ENCODE results near the gene CD164L2.
A peak's percentile ranks its signal among the peaks of the same experiment; 100 is the strongest.

Gene CD164L2

GRCh38 chr1:27400963-27401341 is 17.8 kb upstream of the CD164L2 start:
- no peak overlapping the region for H3K27ac ChIP-seq
- H3K9me3 ChIP-seq (ENCODE audit: low read depth, low read length) = no peaks in the 10 kb centered on the region
- no peak overlapping the region for H3K9ac ChIP-seq (ENCODE audit: insufficient read length)
- DNase-seq (ENCODE audit: low read depth, low spot score) = no peak
- H3K36me3 ChIP-seq (ENCODE audit: insufficient read depth, low read length) = no peaks in the 10 kb centered on the region
- no peak overlapping the region for H3K4me3 ChIP-seq
- TF ChIP-seq POLR2AphosphoS5 (IDR thresholded peaks at IDR 0.05; ENCODE audit: borderline replicate concordance, low read depth, low read length) (no peak), EZH2 (IDR thresholded peaks at IDR 0.05) (no peak), FOXP2 (optimal IDR thresholded peaks at IDR 0.05; ENCODE audit: control extremely low read depth, extremely low read length, insufficient read depth) (no peak)

GRCh38 chr1:27400082-27400962 is 17.2 kb upstream of the CD164L2 start:
- Histone ChIP-seq H3K9ac (ENCODE audit: insufficient read length) (no peak overlapping the region), H3K36me3 (ENCODE audit: insufficient read depth, low read length) (no peaks in the 10 kb centered on the region), H3K9me3 (ENCODE audit: low read depth, low read length) (no peaks in the 10 kb centered on the region), H3K27ac (no peak overlapping the region), H3K4me3 (no peak overlapping the region)
- TF ChIP-seq EZH2 (IDR thresholded peaks at IDR 0.05) = no peak
- TF ChIP-seq FOXP2 (optimal IDR thresholded peaks at IDR 0.05; ENCODE audit: control extremely low read depth, extremely low read length, insufficient read depth) = no peak
- peak; percentile 11; the same call in 1 of the 2 replicates for TF ChIP-seq POLR2AphosphoS5 (IDR thresholded peaks at IDR 0.05; ENCODE audit: borderline replicate concordance, low read depth, low read length)
- no peak for DNase-seq (ENCODE audit: low read depth, low spot score)

- Histone ChIP-seq H3K9me3 (ENCODE audit: low read depth, low read length) (no peaks in the 10 kb centered on the region), H3K4me3 (no peak overlapping the region), H3K36me3 (ENCODE audit: insufficient read depth, low read length) (no peaks in the 10 kb centered on the region), H3K9ac (ENCODE audit: insufficient read length) (no peak overlapping the region), H3K27ac (peak overlapping the region; percentile 74)
- TF ChIP-seq POLR2AphosphoS5 (IDR thresholded peaks at IDR 0.05; ENCODE audit: borderline replicate concordance, low read depth, low read length) (no peak), FOXP2 (optimal IDR thresholded peaks at IDR 0.05; ENCODE audit: control extremely low read depth, extremely low read length, insufficient read depth) (no peak), EZH2 (IDR thresholded peaks at IDR 0.05) (no peak)
- no peak for DNase-seq (ENCODE audit: low read depth, low spot score)
Observed at GRCh38 chr1:27399251-27400025, 16.3 kb upstream of the CD164L2 start.

- no peak for DNase-seq (ENCODE audit: low read depth, low spot score)
- peak overlapping the region; percentile 74 for H3K27ac ChIP-seq
- TF ChIP-seq EZH2 (IDR thresholded peaks at IDR 0.05) (no peak), POLR2AphosphoS5 (IDR thresholded peaks at IDR 0.05; ENCODE audit: borderline replicate concordance, low read depth, low read length) (no peak), FOXP2 (optimal IDR thresholded peaks at IDR 0.05; ENCODE audit: control extremely low read depth, extremely low read length, insufficient read depth) (no peak)
- no peaks in the 10 kb centered on the region for H3K36me3 ChIP-seq (ENCODE audit: insufficient read depth, low read length)
- no peak overlapping the region for H3K9ac ChIP-seq (ENCODE audit: insufficient read length)
- no peaks in the 10 kb centered on the region for H3K9me3 ChIP-seq (ENCODE audit: low read depth, low read length)
- H3K4me3 ChIP-seq = no peak overlapping the region
Observed at GRCh38 chr1:27398405-27399149, 15.4 kb upstream of the CD164L2 start.

- DNase-seq (ENCODE audit: low read depth, low spot score) = no peak
- Histone ChIP-seq H3K9me3 (ENCODE audit: low read depth, low read length) (no peaks in the 10 kb centered on the region), H3K36me3 (ENCODE audit: insufficient read depth, low read length) (no peaks in the 10 kb centered on the region), H3K4me3 (no peak overlapping the region), H3K27ac (no peak overlapping the region), H3K9ac (ENCODE audit: insufficient read length) (no peak overlapping the region)
- no peak for TF ChIP-seq POLR2AphosphoS5 (IDR thresholded peaks at IDR 0.05; ENCODE audit: borderline replicate concordance, low read depth, low read length)
- no peak for TF ChIP-seq EZH2 (IDR thresholded peaks at IDR 0.05)
Observed at GRCh38 chr1:27397749-27398148, 14.6 kb upstream of the CD164L2 start.

- no peak overlapping the region for H3K4me3 ChIP-seq
- H3K36me3 ChIP-seq (ENCODE audit: insufficient read depth, low read length) = no peaks in the 10 kb centered on the region
- H3K27ac ChIP-seq = no peak overlapping the region
- no peaks in the 10 kb centered on the region for H3K9me3 ChIP-seq (ENCODE audit: low read depth, low read length)
- no peak for DNase-seq (ENCODE audit: low read depth, low spot score)
- no peak overlapping the region for H3K9ac ChIP-seq (ENCODE audit: insufficient read length)
- TF ChIP-seq POLR2AphosphoS5 (IDR thresholded peaks at IDR 0.05; ENCODE audit: borderline replicate concordance, low read depth, low read length) = no peak
Observed at GRCh38 chr1:27397110-27397509, 14.0 kb upstream of the CD164L2 start.

GRCh38 chr1:27395441-27396195 is 12.5 kb upstream of the CD164L2 start:
- Histone ChIP-seq H3K4me3 (no peak overlapping the region), H3K36me3 (ENCODE audit: insufficient read depth, low read length) (no peaks in the 10 kb centered on the region), H3K27ac (no peak overlapping the region), H3K9ac (ENCODE audit: insufficient read length) (no peak overlapping the region), H3K9me3 (ENCODE audit: low read depth, low read length) (no peaks in the 10 kb centered on the region)
- TF ChIP-seq EZH2 (IDR thresholded peaks at IDR 0.05) (no peak), FOXP2 (optimal IDR thresholded peaks at IDR 0.05; ENCODE audit: control extremely low read depth, extremely low read length, insufficient read depth) (no peak)
- no peak for DNase-seq (ENCODE audit: low read depth, low spot score)

GRCh38 chr1:27394925-27395324 is 11.8 kb upstream of the CD164L2 start:
- no peaks in the 10 kb centered on the region for H3K36me3 ChIP-seq (ENCODE audit: insufficient read depth, low read length)
- H3K9ac ChIP-seq (ENCODE audit: insufficient read length) = no peak overlapping the region
- DNase-seq (ENCODE audit: low read depth, low spot score) = no peak
- TF ChIP-seq EZH2 (IDR thresholded peaks at IDR 0.05) = no peak
- no peak for TF ChIP-seq FOXP2 (optimal IDR thresholded peaks at IDR 0.05; ENCODE audit: control extremely low read depth, extremely low read length, insufficient read depth)
- TF ChIP-seq POLR2AphosphoS5 (IDR thresholded peaks at IDR 0.05; ENCODE audit: borderline replicate concordance, low read depth, low read length) = no peak
- no peaks in the 10 kb centered on the region for H3K9me3 ChIP-seq (ENCODE audit: low read depth, low read length)
- no peak overlapping the region for H3K4me3 ChIP-seq
- no peak overlapping the region for H3K27ac ChIP-seq
